IMR-90 (cell line): Measurements from ENCODE around the gene C10orf71. TPM values are rescaled to one million over a fixed set of nuclear protein-coding genes. Genes with fewer than 3 reads are reported as not detected.

ENCODE experiments used
- ATAC-seq: fragments of 200-7000 bp; cut with Tn5 transposase; 2 replicates; pipeline ENCODE4 v1.9.1; 2020; ENCODE audit warnings: low read depth, mild to moderate bottlenecking, moderate library complexity
- BruUV-seq: library from RNA; stranded (reverse); fragments of 400-500 nt; replicated peaks from 2 replicates; lab custom pipeline; 2021; lab: Mats Ljungman, UMichigan
- CTCF ChIA-PET: fragments of 300-600 bp; formaldehyde crosslinking; extraction: SDS; loops from one replicate; lab custom pipeline; 2021; ENCODE audit warnings: antibody characterized with exemption; lab: Yijun Ruan, JAX
- POLR2A ChIA-PET: fragments of 300-600 bp; sonication (Branson Sonifier 250); formaldehyde crosslinking; loops from one replicate; lab custom pipeline; 2022; ENCODE audit warnings: antibody characterized with exemption; ENCODE audit not compliant: unreplicated experiment; lab: Charles Lee
- DNase-seq: peaks from one replicate; pipeline ENCODE4 v3.0.0; 2013
- H2AFZ ChIP-seq: replicated peaks from 2 replicates; pipeline ENCODE3; 2013; ENCODE audit warnings: low read length, mild to moderate bottlenecking; ENCODE audit not compliant: poor library complexity
- H2AK5ac ChIP-seq: 2 replicates; pipeline ENCODE4 v1.6.1; 2013; ENCODE audit warnings: low read depth, low read length, inconsistent platforms
- H2AK9ac ChIP-seq: replicated peaks from 2 replicates; pipeline ENCODE3; 2013; ENCODE audit warnings: mild to moderate bottlenecking, low read depth, low read length, moderate library complexity; ENCODE audit not compliant: poor library complexity
- H2BK120ac ChIP-seq: 2 replicates; pipeline ENCODE4 v1.6.1; 2013; ENCODE audit warnings: low read depth, low read length, inconsistent platforms
- H2BK15ac ChIP-seq: 3 replicates; pipeline ENCODE4 v1.6.1; 2013; ENCODE audit warnings: low read depth, low read length, inconsistent platforms
- H2BK20ac ChIP-seq: 2 replicates; pipeline ENCODE4 v1.6.1; 2013; ENCODE audit warnings: low read depth, mild to moderate bottlenecking, inconsistent platforms, low read length, moderate library complexity
- H2BK5ac ChIP-seq: 2 replicates; pipeline ENCODE4 v1.6.1; 2013; ENCODE audit warnings: mild to moderate bottlenecking, low read depth, low read length, inconsistent platforms; ENCODE audit not compliant: poor library complexity, severe bottlenecking
- H3K14ac ChIP-seq: replicated peaks from 2 replicates; pipeline ENCODE4 v1.6.1; 2013; ENCODE audit warnings: low read depth, low read length, inconsistent platforms
- H3K18ac ChIP-seq: 2 replicates; pipeline ENCODE4 v1.6.1; 2013; ENCODE audit warnings: low read depth, low read length, control low read depth
- H3K23ac ChIP-seq: 2 replicates; pipeline ENCODE4 v1.6.1; 2013; ENCODE audit warnings: low read depth, low read length, inconsistent platforms
- H3K27ac ChIP-seq: 2 replicates; pipeline ENCODE4 v1.5.1; 2013; ENCODE audit warnings: mild to moderate bottlenecking, control low read depth, low read length; ENCODE audit not compliant: insufficient read depth
- H3K27me3 ChIP-seq: 2 replicates; pipeline ENCODE4 v1.6.1; 2013; ENCODE audit warnings: low read length; ENCODE audit not compliant: control insufficient read depth, insufficient read depth
- H3K36me3 ChIP-seq: 2 replicates; pipeline ENCODE4 v1.6.1; 2013; ENCODE audit warnings: low read length, mixed read lengths; ENCODE audit not compliant: control insufficient read depth, insufficient read depth
- H3K4ac ChIP-seq: 2 replicates; pipeline ENCODE4 v1.6.1; 2013; ENCODE audit warnings: low read depth, low read length, inconsistent platforms
- H3K4me1 ChIP-seq: 2 replicates; pipeline ENCODE4 v1.6.1; 2013; ENCODE audit warnings: low read length, mixed read lengths; ENCODE audit not compliant: control insufficient read depth, insufficient read depth
- H3K4me2 ChIP-seq: 2 replicates; pipeline ENCODE4 v1.6.1; 2013; ENCODE audit warnings: low read depth, mild to moderate bottlenecking, control low read depth, low read length, moderate library complexity
- H3K4me3 ChIP-seq: 2 replicates; pipeline ENCODE4 v1.5.1; 2013; ENCODE audit warnings: low read depth, mild to moderate bottlenecking, control low read depth, low read length, moderate library complexity; ENCODE audit not compliant: insufficient read depth
- H3K56ac ChIP-seq: 2 replicates; pipeline ENCODE4 v1.6.1; 2013; ENCODE audit warnings: low read length, inconsistent platforms; ENCODE audit not compliant: insufficient read depth; ENCODE audit errors: extremely low read depth
- H3K79me1 ChIP-seq, 2 experiments: 2 replicates each; pipeline ENCODE4 v1.6.1; 2013; ENCODE audit warnings: low read length in 2 of 2, inconsistent platforms in 1 of 2, low read depth in 1 of 2
- H3K9ac ChIP-seq: 2 replicates; pipeline ENCODE4 v1.6.1; 2013; ENCODE audit warnings: low read depth, low read length, control low read depth
- H3K9me1 ChIP-seq: 2 replicates; pipeline ENCODE4 v1.6.1; 2013; ENCODE audit warnings: low read length, inconsistent platforms; ENCODE audit not compliant: insufficient read depth
- H3K9me3 ChIP-seq: 2 replicates; pipeline ENCODE4 v1.6.1; 2013; ENCODE audit warnings: low read length; ENCODE audit not compliant: control insufficient read depth, insufficient read depth
- H4K20me1 ChIP-seq: 2 replicates; pipeline ENCODE4 v1.6.1; 2013; ENCODE audit warnings: low read length, inconsistent platforms; ENCODE audit not compliant: insufficient read depth
- H4K5ac ChIP-seq: 2 replicates; pipeline ENCODE4 v1.6.1; 2013; ENCODE audit warnings: mild to moderate bottlenecking, low read depth, low read length, control low read depth
- H4K8ac ChIP-seq, 2 experiments: 2 replicates each; pipeline ENCODE4 v1.6.1; 2013; ENCODE audit warnings: low read depth in 2 of 2, low read length in 2 of 2, control low read depth in 1 of 2, inconsistent platforms in 1 of 2
- H4K91ac ChIP-seq: 2 replicates; pipeline ENCODE4 v1.6.1; 2013; ENCODE audit warnings: low read depth, low read length, inconsistent platforms; ENCODE audit not compliant: insufficient read depth
- CEBPB ChIP-seq: IDR thresholded peaks from 2 replicates; pipeline ENCODE4 v1.6.1; 2012; ENCODE audit warnings: low read depth, low read length, improper control_type of control experiment
- CHD1 ChIP-seq: IDR thresholded peaks from 2 replicates; pipeline ENCODE4 v1.6.1; 2012; ENCODE audit warnings: low read depth, low read length, improper control_type of control experiment
- FOS ChIP-seq: fragments of 150-350 bp; IDR thresholded peaks from 2 replicates; pipeline ENCODE4 v1.6.1; 2016; ENCODE audit warnings: low read depth, low read length
- MAFK ChIP-seq: IDR thresholded peaks from 2 replicates; pipeline ENCODE4 v1.6.1; 2012; ENCODE audit warnings: low read depth, low read length, improper control_type of control experiment
- MXI1 ChIP-seq: IDR thresholded peaks from 2 replicates; pipeline ENCODE4 v1.6.1; 2012; ENCODE audit warnings: low read depth, mild to moderate bottlenecking, low read length, moderate library complexity, borderline replicate concordance
- RAD21 ChIP-seq: IDR thresholded peaks from 2 replicates; pipeline ENCODE4 v1.6.1; 2012; ENCODE audit warnings: low read length, improper control_type of control experiment
- RCOR1 ChIP-seq: IDR thresholded peaks from 2 replicates; pipeline ENCODE4 v1.6.1; 2012; ENCODE audit warnings: mild to moderate bottlenecking, low read length, improper control_type of control experiment; ENCODE audit not compliant: insufficient replicate concordance
- RFX5 ChIP-seq: IDR thresholded peaks from 2 replicates; pipeline ENCODE4 v1.8.0; 2012; ENCODE audit warnings: low read depth, mild to moderate bottlenecking, low read length, moderate library complexity
- USF2 ChIP-seq: fragments of 150-350 bp; IDR thresholded peaks from 2 replicates; pipeline ENCODE4 v1.6.1; 2017; ENCODE audit warnings: mild to moderate bottlenecking, antibody characterized with exemption, low read length, low read depth
- WGBS, 2 experiments: methylation state at CpG; one replicate each; pipeline versions ENCODE4 v1.1.5 to v1.1.7; 2013; ENCODE audit warnings: missing lambda C conversion rate in 2 of 2; ENCODE audit not compliant: insufficient read length in 1 of 2; ENCODE audit errors: extremely low coverage in 2 of 2; 5-methylcytosine and 5-hydroxymethylcytosine counted together
- dilution Hi-C: fragments of 300-500 bp; cut with HindIII; formaldehyde crosslinking; loops from one replicate; pipeline ENCODE4 v1.14.3; 2018; ENCODE audit warnings: low sequenced_read_pairs; ENCODE audit not compliant: unreplicated experiment
- in situ Hi-C: fragments of 300-500 bp; cut with MboI; formaldehyde crosslinking; loops from 3 replicates; pipeline ENCODE4 v1.14.3; 2019; ENCODE audit warnings: low sequenced_read_pairs, inconsistent platforms, mixed read lengths
- intact Hi-C: fragments of 100-400 bp; cut with micrococcal nuclease; formaldehyde crosslinking; loops from 2 replicates; pipeline ENCODE4 v1.10.0; 2022
- polyA plus RNA-seq, 3 experiments: library from polyadenylated mRNA; depleted of rRNA; stranded (reverse); fragments of >200 nt; gene quantifications; 2 replicates each; pipeline ENCODE4 v1.2.3, GENCODE V29; 2012; ENCODE audit warnings: low replicate concordance in 1 of 3
- total RNA-seq: library from RNA; depleted of rRNA; stranded (reverse); fragments of >200 nt; gene quantifications from 2 replicates; pipeline ENCODE4 v1.2.3, GENCODE V29; 2012
- TF ChIP-seq, protein P1 (sequence below): fragments of 150-350 bp; IDR thresholded peaks from 2 replicates; pipeline ENCODE4 v1.6.1; 2016; ENCODE audit warnings: low read depth, mild to moderate bottlenecking, low read length, moderate library complexity, borderline replicate concordance
- TF ChIP-seq, protein P2 (sequence below): conservative IDR thresholded peaks from 2 replicates; pipeline ENCODE4 v1.5.1; 2012; ENCODE audit warnings: mild to moderate bottlenecking, low read depth, low read length, improper control_type of control experiment

C10orf71 gene
- total and polyA plus RNA-seq, 2 of the 4 experiments (the other 2 are of a cell fraction) = not detected

GRCh38 chr10:49282306-49282705, 16.7 kb upstream of the C10orf71 start:
- CTCF ChIA-PET = no interaction called here
- Histone ChIP-seq H3K56ac (no peak overlapping the region), H3K23ac (no peak overlapping the region), H2BK20ac (no peak overlapping the region), H2BK5ac (no peak overlapping the region), H2BK15ac (no peak overlapping the region), H3K9me1 (no peaks in the 10 kb centered on the region), H3K18ac (no peak overlapping the region), H3K4me3 (no peak overlapping the region), H2AK9ac (no peak overlapping the region), H3K9me3 (no peaks in the 10 kb centered on the region), H2AK5ac (no peak overlapping the region), H4K91ac (no peak overlapping the region), H3K27me3 (peaks cover 37% of the 10 kb centered on the region), H2BK120ac (no peak overlapping the region), H3K4me1 (no peaks in the 10 kb centered on the region), H3K14ac (no peak overlapping the region), H3K79me1 (no peaks in the 10 kb centered on the region), H2AFZ (no peak overlapping the region), H3K4ac (no peak overlapping the region), H4K20me1 (no peaks in the 10 kb centered on the region; the same call in 1 of the 2 replicates), H3K4me2 (no peak overlapping the region), H3K36me3 (no peaks in the 10 kb centered on the region), H3K9ac (no peak overlapping the region), H4K5ac (no peak overlapping the region), H4K8ac (no peak overlapping the region), H3K27ac (no peak overlapping the region)
- DNase-seq (no peak), ATAC-seq (no peak)
- TF ChIP-seq, protein P1, sequence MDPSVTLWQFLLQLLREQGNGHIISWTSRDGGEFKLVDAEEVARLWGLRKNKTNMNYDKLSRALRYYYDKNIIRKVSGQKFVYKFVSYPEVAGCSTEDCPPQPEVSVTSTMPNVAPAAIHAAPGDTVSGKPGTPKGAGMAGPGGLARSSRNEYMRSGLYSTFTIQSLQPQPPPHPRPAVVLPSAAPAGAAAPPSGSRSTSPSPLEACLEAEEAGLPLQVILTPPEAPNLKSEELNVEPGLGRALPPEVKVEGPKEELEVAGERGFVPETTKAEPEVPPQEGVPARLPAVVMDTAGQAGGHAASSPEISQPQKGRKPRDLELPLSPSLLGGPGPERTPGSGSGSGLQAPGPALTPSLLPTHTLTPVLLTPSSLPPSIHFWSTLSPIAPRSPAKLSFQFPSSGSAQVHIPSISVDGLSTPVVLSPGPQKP = no peak
- no peak for TF ChIP-seq MAFK
- TF ChIP-seq CHD1 = no peak
- TF ChIP-seq FOS = no peak
- no peak for TF ChIP-seq CEBPB
- TF ChIP-seq USF2 = no peak
- TF ChIP-seq, protein P2, sequence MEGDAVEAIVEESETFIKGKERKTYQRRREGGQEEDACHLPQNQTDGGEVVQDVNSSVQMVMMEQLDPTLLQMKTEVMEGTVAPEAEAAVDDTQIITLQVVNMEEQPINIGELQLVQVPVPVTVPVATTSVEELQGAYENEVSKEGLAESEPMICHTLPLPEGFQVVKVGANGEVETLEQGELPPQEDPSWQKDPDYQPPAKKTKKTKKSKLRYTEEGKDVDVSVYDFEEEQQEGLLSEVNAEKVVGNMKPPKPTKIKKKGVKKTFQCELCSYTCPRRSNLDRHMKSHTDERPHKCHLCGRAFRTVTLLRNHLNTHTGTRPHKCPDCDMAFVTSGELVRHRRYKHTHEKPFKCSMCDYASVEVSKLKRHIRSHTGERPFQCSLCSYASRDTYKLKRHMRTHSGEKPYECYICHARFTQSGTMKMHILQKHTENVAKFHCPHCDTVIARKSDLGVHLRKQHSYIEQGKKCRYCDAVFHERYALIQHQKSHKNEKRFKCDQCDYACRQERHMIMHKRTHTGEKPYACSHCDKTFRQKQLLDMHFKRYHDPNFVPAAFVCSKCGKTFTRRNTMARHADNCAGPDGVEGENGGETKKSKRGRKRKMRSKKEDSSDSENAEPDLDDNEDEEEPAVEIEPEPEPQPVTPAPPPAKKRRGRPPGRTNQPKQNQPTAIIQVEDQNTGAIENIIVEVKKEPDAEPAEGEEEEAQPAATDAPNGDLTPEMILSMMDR = no peak
- no peak for TF ChIP-seq RFX5
- TF ChIP-seq MXI1 = no peak
- TF ChIP-seq RAD21 = no peak
- TF ChIP-seq RCOR1 = no peak
- no TSS peak for BruUV-seq
- dilution Hi-C loops (no loop called here), intact Hi-C loops (no loop called here), in situ Hi-C loops (no loop called here)
- POLR2A ChIA-PET = no interaction called here
- no CpG with 5 or more reads among the region's 3 CpGs for WGBS, 2 experiments
